HepG2 (cell line): ENCODE results near the gene MAJIN. TPM values are rescaled to one million over a fixed set of nuclear protein-coding genes. Genes with fewer than 3 reads are reported as not detected.

Experiments used
- ATAC-seq: fragments of 200-7000 bp; cut with Tn5 transposase; 3 replicates; pipeline ENCODE4 v1.9.1; 2020; ENCODE audit warnings: mild to moderate bottlenecking, moderate library complexity
- BruUV-seq: library from RNA; stranded (reverse); fragments of 400-500 nt; replicated peaks from 2 replicates; lab custom pipeline; 2021; lab: Mats Ljungman, UMichigan
- CTCF ChIA-PET: fragments of 300-600 bp; formaldehyde crosslinking; extraction: SDS; loops from one replicate; lab custom pipeline; 2021; ENCODE audit warnings: low total read pairs, inconsistent platforms, low intra/inter-chr PET ratio; lab: Yijun Ruan, JAX
- POLR2A ChIA-PET: fragments of 350-600 bp; sonication (Branson Sonifier 250); formaldehyde crosslinking; loops from one replicate; lab custom pipeline; 2020; ENCODE audit warnings: antibody characterized with exemption, inconsistent platforms; lab: Yijun Ruan, JAX
- DNase-seq: peaks from one replicate; pipeline ENCODE4 v3.0.0-alpha.2; 2015; ENCODE audit warnings: low spot score
- FAIRE-seq: peaks from 3 replicates; lab custom pipeline; 2011; peaks lifted over from hg19 to GRCh38; lab: Jason Lieb, UNC
- H2AFZ ChIP-seq: one replicate; pipeline ENCODE4 v1.6.1; 2011; ENCODE audit warnings: low read length, inconsistent platforms
- H3K27ac ChIP-seq: fragments of 300-600 bp; 3 replicates; pipeline ENCODE4 v1.8.0; 2011; ENCODE audit warnings: mixed run types, mild to moderate bottlenecking, mixed read lengths, low read length, inconsistent platforms; ENCODE audit not compliant: insufficient read depth; ENCODE audit errors: extremely low read length
- H3K27me3 ChIP-seq, 2 experiments: fragments of 200-600 bp in 1 of 2; 2 replicates in 1 of 2; 3 replicates in 1 of 2; pipeline versions ENCODE4 v1.6.0 to v1.8.0; 2011; ENCODE audit warnings: low read length in 2 of 2, mild to moderate bottlenecking in 2 of 2, moderate library complexity in 2 of 2, inconsistent platforms in 1 of 2; ENCODE audit not compliant: insufficient read depth in 2 of 2, control insufficient read depth in 1 of 2
- H3K36me3 ChIP-seq, 2 experiments: fragments of 200-600 bp in 1 of 2; replicated peaks in 1 of 2; 2 replicates in 1 of 2; 3 replicates in 1 of 2; pipeline versions ENCODE4 v1.5.1 to v1.8.0; 2011; ENCODE audit warnings: low read length in 2 of 2, inconsistent platforms in 1 of 2; ENCODE audit not compliant: insufficient read depth in 2 of 2, control insufficient read depth in 1 of 2
- H3K4me1 ChIP-seq: 2 replicates; pipeline ENCODE4 v1.5.1; 2012; ENCODE audit warnings: low read length, inconsistent platforms; ENCODE audit not compliant: insufficient read depth
- H3K4me2 ChIP-seq: 2 replicates; pipeline ENCODE4 v1.6.0; 2011; ENCODE audit warnings: low read depth, low read length, inconsistent platforms
- H3K4me3 ChIP-seq, 3 experiments: fragments of 200-600 bp in 1 of 3; sonication (generic), shearing (Covaris generic) in 1 of 3; replicated peaks in 1 of 3; 2 replicates each; pipeline ENCODE4 v1.5.1; 2011 to 2016; ENCODE audit warnings: low read length in 3 of 3, inconsistent platforms in 2 of 3, low read depth in 2 of 3, mild to moderate bottlenecking in 2 of 3, control low read depth in 1 of 3, mixed read lengths in 1 of 3; ENCODE audit not compliant: insufficient read depth in 1 of 3
- H3K79me2 ChIP-seq: one replicate; pipeline ENCODE4 v1.6.1; 2011; ENCODE audit warnings: low read length, inconsistent platforms; ENCODE audit not compliant: insufficient read depth
- H3K9ac ChIP-seq: 2 replicates; pipeline ENCODE4 v1.6.0; 2011; ENCODE audit warnings: mild to moderate bottlenecking, low read depth, low read length, inconsistent platforms; ENCODE audit not compliant: insufficient read depth
- H3K9me3 ChIP-seq: 2 replicates; pipeline ENCODE4 v1.5.1; 2012; ENCODE audit warnings: mild to moderate bottlenecking, low read length
- H4K20me1 ChIP-seq: 2 replicates; pipeline ENCODE4 v1.6.0; 2011; ENCODE audit warnings: inconsistent platforms, mild to moderate bottlenecking, low read length, moderate library complexity; ENCODE audit not compliant: insufficient read depth
- GABPA ChIP-seq, 2 experiments: IDR thresholded peaks; 2 replicates each; pipeline ENCODE4 v1.6.1; 2011 to 2016; ENCODE audit warnings: low read depth in 2 of 2, low read length in 1 of 2, missing biosample characterization in 1 of 2, missing genetic modification characterization in 1 of 2
- GFI1 ChIP-seq: sonication (generic); formaldehyde crosslinking; IDR thresholded peaks from 2 replicates; pipeline ENCODE4 v1.5.0; 2020; ENCODE audit warnings: missing genetic modification reagents, mild to moderate bottlenecking, borderline replicate concordance
- KDM6A ChIP-seq: IDR thresholded peaks from 2 replicates; pipeline ENCODE4 v1.6.1; 2016; ENCODE audit warnings: low read depth
- MTF2 ChIP-seq: sonication (generic); formaldehyde crosslinking; IDR thresholded peaks from 2 replicates; pipeline ENCODE4 v1.5.0; 2020; ENCODE audit warnings: missing genetic modification reagents, borderline replicate concordance
- NPAS2 ChIP-seq: sonication (generic); formaldehyde crosslinking; IDR thresholded peaks from 2 replicates; pipeline ENCODE4 v1.8.0; 2022; ENCODE audit warnings: mild to moderate bottlenecking, missing genetic modification reagents, borderline replicate concordance
- RARG ChIP-seq: sonication (generic); formaldehyde crosslinking; IDR thresholded peaks from 2 replicates; pipeline ENCODE4 v1.4.0; 2020; ENCODE audit warnings: low read depth, mild to moderate bottlenecking, missing genetic modification reagents
- RXRA ChIP-seq: sonication (generic); formaldehyde crosslinking; IDR thresholded peaks from 2 replicates; pipeline ENCODE4 v1.5.1; 2020; ENCODE audit warnings: missing genetic modification reagents
- SMARCE1 ChIP-seq: fragments of 450-650 bp; IDR thresholded peaks from 2 replicates; pipeline ENCODE4 v1.6.1; 2017; ENCODE audit warnings: borderline replicate concordance
- SOX5 ChIP-seq: IDR thresholded peaks from 2 replicates; pipeline ENCODE4 v1.6.1; 2016; ENCODE audit warnings: borderline replicate concordance
- SP2 ChIP-seq: sonication (generic); formaldehyde crosslinking; IDR thresholded peaks from 2 replicates; pipeline ENCODE4 v1.5.1; 2020; ENCODE audit warnings: mild to moderate bottlenecking, missing genetic modification reagents
- ZBTB33 ChIP-seq: sonication (generic); formaldehyde crosslinking; IDR thresholded peaks from 2 replicates; pipeline ENCODE4 v1.4.0; 2020; ENCODE audit warnings: missing genetic modification reagents
- ZKSCAN1 ChIP-seq: fragments of 150-350 bp; IDR thresholded peaks from 2 replicates; pipeline ENCODE4 v1.6.1; 2014; ENCODE audit warnings: low read length
- ZMAT5 ChIP-seq: sonication (generic); formaldehyde crosslinking; IDR thresholded peaks from 2 replicates; pipeline ENCODE4 v1.5.0; 2020; ENCODE audit warnings: mild to moderate bottlenecking, low read depth, missing genetic modification reagents, borderline replicate concordance
- ZNF513 ChIP-seq: sonication (generic); formaldehyde crosslinking; conservative IDR thresholded peaks from 2 replicates; pipeline ENCODE4 v1.5.0; 2020; ENCODE audit warnings: missing genetic modification reagents
- WGBS: methylation state at CpG from one replicate; pipeline ENCODE4 v1.1.6; 2017; ENCODE audit warnings: low lambda C conversion rate; 5-methylcytosine and 5-hydroxymethylcytosine counted together
- in situ Hi-C: cut with HindIII; loops from 2 replicates; pipeline ENCODE4 v1.10.0; 2017; ENCODE audit warnings: low pct_unique_long_range_greater_than_20kb; ENCODE audit not compliant: extremely low pct_ligation_motif_present
- intact Hi-C: fragments of 100-400 bp; cut with micrococcal nuclease; formaldehyde crosslinking; loops from one replicate; pipeline ENCODE4 v1.10.0; 2022; ENCODE audit not compliant: unreplicated experiment
- polyA plus RNA-seq, 8 experiments: library from polyadenylated mRNA; depleted of rRNA in 3 of 8; stranded (reverse) in 7 of 8; unstranded in 1 of 8; fragments of >200 nt; fragmentation: Illumina TruSeq in 4 of 8; extraction: Trizol in 4 of 8; gene quantifications; 2 replicates each; pipeline versions ENCODE4 v1.2.1 to v1.2.3, GENCODE V29; 2011 to 2016; ENCODE audit warnings: low read depth in 4 of 8, missing spikeins in 1 of 8, mixed read lengths in 1 of 8; ENCODE audit not compliant: insufficient read depth in 1 of 8
- total RNA-seq, 5 experiments: library from RNA; depleted of rRNA; stranded (reverse); fragments of >200 nt; fragmentation: Illumina TruSeq; extraction: Trizol; gene quantifications; 2 replicates each; pipeline ENCODE4 v1.2.3, GENCODE V29; 2016; ENCODE audit warnings: low read depth in 1 of 5

The MAJIN gene
- total and polyA plus RNA-seq, 2 of the 13 experiments (the other 11 are each of a cell fraction or from before 2014, with no cell fraction given): not detected

GRCh38 chr11:64913171-64913727 lies 58.7 kb downstream of the MAJIN start:
- ChIA-PET POLR2A (no interaction called here), CTCF (no interaction called here)
- TF ChIP-seq NPAS2 (CRISPR knock-in tag) (no peak), ZBTB33 (CRISPR knock-in tag) (no peak), SOX5 (CRISPR knock-in tag) (no peak), MTF2 (CRISPR knock-in tag) (no peak), GFI1 (CRISPR knock-in tag) (no peak), SMARCE1 (no peak)

GRCh38 chr11:64911689-64912088 lies 60.2 kb downstream of the MAJIN start:
- Histone ChIP-seq H3K27ac (no peak overlapping the region), H4K20me1 (peaks cover 5% of the 10 kb centered on the region; the same call in 1 of the 2 replicates), H3K9me3 (no peaks in the 10 kb centered on the region), H3K27me3 (no peaks in the 10 kb centered on the region), H2AFZ (no peak overlapping the region), H3K4me3 (no peak overlapping the region), H3K36me3 (peaks cover 40 to 57% of the 10 kb centered on the region in 2 experiments; a peak in 4 of 5 replicates), H3K9ac (no peak overlapping the region), H3K4me1 (peaks cover 12% of the 10 kb centered on the region), H3K4me2 (no peak overlapping the region), H3K79me2 (peaks cover 15% of the 10 kb centered on the region)
- in situ Hi-C loops: no loop called here
- no TSS peak for BruUV-seq
- no peak for DNase-seq
- no peak for FAIRE-seq
- intact Hi-C loops: no loop called here
- 80% methylated on average over 1 of the region's 9 CpGs for WGBS
- ChIA-PET CTCF (no interaction called here), POLR2A (no interaction called here)
- ATAC-seq: no peak
- TF ChIP-seq RARG (CRISPR knock-in tag) (no peak), ZNF513 (CRISPR knock-in tag) (no peak), ZMAT5 (CRISPR knock-in tag) (no peak), ZKSCAN1 (no peak), SP2 (CRISPR knock-in tag) (no peak), KDM6A (CRISPR knock-in tag) (no peak), GABPA (IDR thresholded peaks at IDR 0.05; ENCODE audit: low read depth, low read length) (no peak), GABPA (CRISPR knock-in tag; IDR thresholded peaks at IDR 0.05; ENCODE audit: low read depth) (no peak), RXRA (CRISPR knock-in tag) (no peak)

More at GRCh38 chr11:64913171-64913727, 58.7 kb downstream of the MAJIN start:
- no peak for FAIRE-seq
- Histone ChIP-seq H3K9ac (no peak overlapping the region), H3K27me3 (no peaks in the 10 kb centered on the region; a peak in 1 of 5 replicates), H3K4me2 (no peak overlapping the region), H3K4me3 (no peak overlapping the region), H2AFZ (no peak overlapping the region), H3K4me1 (peaks cover 15% of the 10 kb centered on the region), H3K9me3 (no peaks in the 10 kb centered on the region), H3K79me2 (peaks cover 15% of the 10 kb centered on the region), H3K36me3 (peaks cover 36 to 45% of the 10 kb centered on the region in 2 experiments; a peak in 4 of 5 replicates), H3K27ac (no peak overlapping the region), H4K20me1 (peaks cover 5% of the 10 kb centered on the region; the same call in 1 of the 2 replicates)
- DNase-seq: no peak
- no TSS peak for BruUV-seq
- in situ Hi-C loops (no loop called here), intact Hi-C loops (no loop called here)
- no peak for ATAC-seq
- WGBS: 93% methylated on average over 6 of the region's 18 CpGs
